Endothelial cell of umbilical vein (primary cell): ENCODE results near the gene PRKAG2. TPM values are rescaled to one million over a fixed set of nuclear protein-coding genes. Genes with fewer than 3 reads are reported as not detected.

Experiments used
- BruUV-seq: library from RNA; stranded (reverse); fragments of 400-500 nt; replicated peaks from 2 replicates; lab custom pipeline; 2021; lab: Mats Ljungman, UMichigan
- CTCF ChIA-PET: fragments of 300-600, 350-600 bp; sonication (Branson Sonifier 250); formaldehyde crosslinking; loops from one replicate; lab custom pipeline; 2021; ENCODE audit warnings: antibody characterized with exemption, inconsistent platforms; lab: Charles Lee
- POLR2A ChIA-PET: fragments of 300-600, 350-600 bp; sonication (Branson Sonifier 250); formaldehyde crosslinking; loops from one replicate; lab custom pipeline; 2021; ENCODE audit warnings: antibody characterized with exemption, inconsistent platforms; lab: Charles Lee
- DNase-seq: peaks from one replicate; pipeline ENCODE4 v3.0.0-alpha.2; 2011; ENCODE audit warnings: low read depth, low spot score
- FAIRE-seq: peaks from 2 replicates; lab custom pipeline; 2011; peaks lifted over from hg19 to GRCh38; lab: Jason Lieb, UNC
- H2AFZ ChIP-seq: 2 replicates; pipeline ENCODE4 v1.6.0; 2012; ENCODE audit warnings: low read depth, low read length, control low read depth, inconsistent platforms
- H3K27ac ChIP-seq: 2 replicates; pipeline ENCODE4 v1.5.1; 2011; ENCODE audit warnings: low read depth, mild to moderate bottlenecking, control low read depth, low read length, moderate library complexity; ENCODE audit not compliant: insufficient read depth
- H3K27me3 ChIP-seq, 2 experiments: 2 replicates each; pipeline versions ENCODE4 v1.6.0 to v1.6.1; 2011; ENCODE audit warnings: low read length in 2 of 2, mixed read lengths in 1 of 2; ENCODE audit not compliant: control insufficient read depth in 2 of 2, insufficient read depth in 2 of 2
- H3K36me3 ChIP-seq, 2 experiments: 2 replicates in 1 of 2; 3 replicates in 1 of 2; pipeline ENCODE4 v1.5.1; 2011; ENCODE audit warnings: low read length in 2 of 2, mild to moderate bottlenecking in 1 of 2, moderate library complexity in 1 of 2; ENCODE audit not compliant: control insufficient read depth in 2 of 2, insufficient read depth in 2 of 2; ENCODE audit errors: extremely low read depth in 1 of 2
- H3K4me1 ChIP-seq: 3 replicates; pipeline ENCODE4 v1.5.1; 2011; ENCODE audit warnings: mild to moderate bottlenecking, low read length; ENCODE audit not compliant: control insufficient read depth, insufficient read depth; ENCODE audit errors: extremely low read depth
- H3K4me2 ChIP-seq: 2 replicates; pipeline ENCODE4 v1.6.1; 2011; ENCODE audit warnings: low read length, control low read depth, mixed read lengths; ENCODE audit not compliant: insufficient read depth
- H3K4me3 ChIP-seq, 3 experiments: fragments of 200-600 bp in 1 of 3; sonication (generic), shearing (Covaris generic) in 1 of 3; replicated peaks in 1 of 3; 2 replicates each; pipeline ENCODE4 v1.5.1; 2011 to 2016; ENCODE audit warnings: control low read depth in 3 of 3, low read length in 3 of 3, mild to moderate bottlenecking in 2 of 3, inconsistent platforms in 1 of 3, low read depth in 1 of 3, moderate library complexity in 1 of 3; ENCODE audit not compliant: insufficient read depth in 1 of 3
- H3K79me2 ChIP-seq: 2 replicates; pipeline ENCODE4 v1.6.0; 2012; ENCODE audit warnings: low read length, inconsistent platforms; ENCODE audit not compliant: control insufficient read depth, insufficient read depth
- H3K9ac ChIP-seq: replicated peaks from 2 replicates; pipeline ENCODE3; 2011; ENCODE audit warnings: low read length, control low read depth; ENCODE audit not compliant: insufficient read depth; ENCODE audit errors: extremely low read depth
- H3K9me1 ChIP-seq: replicated peaks from 3 replicates; pipeline ENCODE4 v1.6.0; 2011; ENCODE audit warnings: mild to moderate bottlenecking, low read length; ENCODE audit not compliant: control insufficient read depth, insufficient read depth; ENCODE audit errors: extremely low read depth
- H3K9me3 ChIP-seq: replicated peaks from 2 replicates; pipeline ENCODE4 v1.5.1; 2012; ENCODE audit warnings: low read length, inconsistent platforms; ENCODE audit not compliant: control insufficient read depth, insufficient read depth
- H4K20me1 ChIP-seq: replicated peaks from 2 replicates; pipeline ENCODE3; 2011; ENCODE audit warnings: mild to moderate bottlenecking, low read length; ENCODE audit not compliant: control insufficient read depth, insufficient read depth; ENCODE audit errors: extremely low read depth
- CTCF ChIP-seq, 2 donors: IDR thresholded peaks; 1 replicate in 1 of 2; 2 replicates in 1 of 2; pipeline ENCODE4 v1.5.1; 2011; ENCODE audit warnings: low read length in 2 of 2, mild to moderate bottlenecking in 2 of 2, moderate library complexity in 2 of 2, control low read depth in 1 of 2, inconsistent platforms in 1 of 2, low read depth in 1 of 2; ENCODE audit not compliant: insufficient read depth in 1 of 2; ENCODE audit errors: extremely low read depth in 1 of 2
- EZH2 ChIP-seq: IDR thresholded peaks from 2 replicates; pipeline ENCODE4 v1.6.1; 2012; ENCODE audit warnings: borderline replicate concordance, low read depth, mild to moderate bottlenecking, moderate library complexity, low read length, inconsistent platforms; ENCODE audit not compliant: severe bottlenecking
- FOS ChIP-seq: IDR thresholded peaks from 2 replicates; pipeline ENCODE4 v1.6.1; 2011; ENCODE audit warnings: mild to moderate bottlenecking, low read length, moderate library complexity, borderline replicate concordance; ENCODE audit not compliant: insufficient read depth
- GATA2 ChIP-seq: IDR thresholded peaks from 2 replicates; pipeline ENCODE4 v1.7.0; 2011; ENCODE audit warnings: low read depth, mild to moderate bottlenecking, moderate library complexity, mixed read lengths, low read length; ENCODE audit not compliant: insufficient read length, insufficient read depth
- JUN ChIP-seq: IDR thresholded peaks from 2 replicates; pipeline ENCODE4 v1.6.1; 2011; ENCODE audit warnings: borderline replicate concordance, low read depth; ENCODE audit not compliant: insufficient read length, insufficient read depth
- MYC ChIP-seq: IDR thresholded peaks from one replicate; pipeline ENCODE4 v1.6.1; 2011; ENCODE audit warnings: mild to moderate bottlenecking, low read depth, low read length
- POLR2A ChIP-seq: IDR thresholded peaks from 2 replicates; pipeline ENCODE4 v1.6.1; 2012; ENCODE audit warnings: low read depth, mild to moderate bottlenecking, control low read depth, low read length
- POLR2AphosphoS5 ChIP-seq: IDR thresholded peaks from 2 replicates; pipeline ENCODE4 v1.6.1; 2012; ENCODE audit warnings: low read depth, mild to moderate bottlenecking, control low read depth, low read length, moderate library complexity; ENCODE audit not compliant: insufficient read depth
- dilution Hi-C: fragments of 300-500 bp; cut with MboI; formaldehyde crosslinking; loops from one replicate; pipeline ENCODE4 v1.15.0; 2019; ENCODE audit warnings: low sequenced_read_pairs; ENCODE audit not compliant: extremely low pct_ligation_motif_present
- intact Hi-C: fragments of 100-400 bp; cut with micrococcal nuclease; formaldehyde crosslinking; loops from one replicate; pipeline ENCODE4 v1.10.0; 2022
- polyA plus RNA-seq, 4 experiments: library from polyadenylated mRNA; depleted of rRNA in 3 of 4; stranded (reverse) in 3 of 4; unstranded in 1 of 4; fragments of >200 nt; gene quantifications; 2 replicates each; pipeline versions ENCODE4 v1.2.1 to v1.2.3, GENCODE V29; 2011 to 2012; ENCODE audit warnings: missing spikeins in 1 of 4
- total RNA-seq: library from RNA; stranded (reverse); gene quantifications from 2 replicates; pipeline ENCODE4 v1.2.3, GENCODE V29; 2021
- TF ChIP-seq, protein P1 (sequence below): IDR thresholded peaks from 2 replicates; pipeline ENCODE4 v1.6.1; 2011; ENCODE audit not compliant: insufficient read depth, insufficient read length

The PRKAG2 gene
- total and polyA plus RNA-seq, 2 donors (not counting 3 experiments of a cell fraction or from before 2014, with no cell fraction given): 19.3 to 51.5 TPM

DNA sequence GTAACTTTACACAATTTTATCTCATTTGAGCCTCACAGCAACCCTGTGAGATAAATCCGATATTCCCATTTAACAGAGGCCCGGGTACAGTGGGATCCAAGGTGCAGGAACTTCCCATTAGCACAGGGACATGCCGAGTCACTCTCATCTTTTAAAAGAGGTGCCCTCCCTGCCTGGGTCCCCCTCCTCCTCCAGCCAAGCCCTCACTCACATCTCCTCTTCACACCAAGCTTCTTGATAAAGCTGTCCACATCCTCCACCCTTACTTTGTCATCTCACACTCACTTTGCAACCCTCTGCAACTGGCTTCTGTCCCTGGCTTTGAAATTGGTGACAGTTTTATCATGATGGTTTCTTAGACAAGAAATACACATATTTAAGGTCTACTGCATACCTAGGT, 212.6 kb downstream of the PRKAG2 start:
- intact Hi-C loops (no loop called here), dilution Hi-C loops (no loop called here)
- TF ChIP-seq FOS: no peak
- no peak for TF ChIP-seq MYC
- no peak for TF ChIP-seq JUN
- no peak for TF ChIP-seq EZH2
- TF ChIP-seq, protein P1, sequence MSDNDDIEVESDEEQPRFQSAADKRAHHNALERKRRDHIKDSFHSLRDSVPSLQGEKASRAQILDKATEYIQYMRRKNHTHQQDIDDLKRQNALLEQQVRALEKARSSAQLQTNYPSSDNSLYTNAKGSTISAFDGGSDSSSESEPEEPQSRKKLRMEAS: no peak
- no peak for TF ChIP-seq CTCF (IDR thresholded peaks at IDR 0.05; ENCODE audit: extremely low read depth in 1 of 2, insufficient read depth in 1 of 2, low read depth in 1 of 2, low read length in 2 of 2)
- TF ChIP-seq POLR2AphosphoS5: no peak
- no peak for TF ChIP-seq GATA2
- TF ChIP-seq POLR2A: no peak
- Histone ChIP-seq H3K4me3 (no peak overlapping the region), H3K36me3 (no peaks in the 10 kb centered on the region), H3K9ac (no peak overlapping the region), H3K27me3 (no peaks in the 10 kb centered on the region), H3K79me2 (no peaks in the 10 kb centered on the region), H3K9me1 (no peaks in the 10 kb centered on the region), H3K9me3 (no peaks in the 10 kb centered on the region), H2AFZ (no peak overlapping the region), H4K20me1 (no peaks in the 10 kb centered on the region), H3K4me2 (no peak overlapping the region), H3K27ac (no peak overlapping the region), H3K4me1 (no peaks in the 10 kb centered on the region)
- ChIA-PET POLR2A (no interaction called here), CTCF (no interaction called here)
- no TSS peak for BruUV-seq
- FAIRE-seq: no peak
- DNase-seq: no peak
